ENCODE results near the gene WSCD1.

The WSCD1 gene

GRCh38 chr17:6061290-6061689, 8.9 kb upstream of the WSCD1 start:
- no peak for DNase-seq (ENCODE audit: low spot score)

DNA sequence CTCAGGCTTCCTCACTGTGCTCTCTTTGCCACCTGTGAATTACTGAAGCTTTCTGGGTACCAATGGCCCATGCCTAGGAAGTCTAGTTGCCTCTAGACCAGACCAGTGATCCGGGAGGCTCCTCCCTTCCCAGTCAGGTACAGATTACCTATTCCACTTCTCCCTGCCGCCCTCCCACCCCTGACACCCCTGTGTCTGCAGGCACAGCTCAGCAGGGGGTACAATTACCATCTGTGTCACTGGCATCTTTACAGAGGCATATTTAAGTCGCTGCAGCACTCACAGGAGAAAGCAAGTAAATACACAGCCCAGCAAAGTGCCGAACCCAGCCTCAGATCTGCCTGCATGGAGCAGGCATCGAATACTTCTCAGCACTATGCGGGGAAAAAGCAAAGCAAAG, 5.3 kb upstream of the WSCD1 start:
- no peak for DNase-seq (ENCODE audit: low spot score)

GRCh38 chr17:6065351-6065750, 4.8 kb upstream of the WSCD1 start:
- no peak for DNase-seq (ENCODE audit: low spot score)

- DNase-seq (ENCODE audit: low spot score): no peak
These were observed 3.8 kb upstream of the WSCD1 start for GRCh38 chr17:6066183-6066948.

- DNase-seq (ENCODE audit: low spot score): no peak
These were observed 3.1 kb upstream of the WSCD1 start for GRCh38 chr17:6067060-6067459.

DNA sequence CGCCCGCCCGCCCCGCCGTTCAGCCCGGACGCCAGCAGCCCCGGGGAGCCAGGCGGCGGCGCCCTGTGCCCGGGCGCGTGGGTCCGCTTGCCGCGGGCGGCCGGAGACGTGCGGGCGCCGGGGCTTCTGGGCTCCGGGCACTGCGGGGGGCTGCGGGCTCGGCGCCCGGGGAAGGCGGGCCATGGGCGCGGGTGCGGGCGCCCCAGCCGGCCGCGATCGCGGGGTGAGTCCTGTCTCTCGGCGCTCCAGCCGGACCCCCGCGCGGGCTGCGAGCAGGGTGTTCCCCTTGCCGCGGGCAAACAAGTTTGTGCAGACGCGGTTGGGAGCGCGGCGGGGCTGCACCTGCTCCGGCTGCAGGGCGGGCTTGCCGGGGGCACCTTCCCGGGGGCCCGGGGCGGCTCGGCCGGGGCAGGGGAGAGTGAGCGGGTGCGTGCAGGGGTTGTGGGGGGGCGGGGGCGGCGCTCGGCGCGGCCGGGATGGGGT, 292 bp downstream of the WSCD1 start:
- DNase-seq (ENCODE audit: low spot score): no peak

GRCh38 chr17:6070913-6071511, 833 bp downstream of the WSCD1 start:
- DNase-seq (ENCODE audit: low spot score): no peak

DNA sequence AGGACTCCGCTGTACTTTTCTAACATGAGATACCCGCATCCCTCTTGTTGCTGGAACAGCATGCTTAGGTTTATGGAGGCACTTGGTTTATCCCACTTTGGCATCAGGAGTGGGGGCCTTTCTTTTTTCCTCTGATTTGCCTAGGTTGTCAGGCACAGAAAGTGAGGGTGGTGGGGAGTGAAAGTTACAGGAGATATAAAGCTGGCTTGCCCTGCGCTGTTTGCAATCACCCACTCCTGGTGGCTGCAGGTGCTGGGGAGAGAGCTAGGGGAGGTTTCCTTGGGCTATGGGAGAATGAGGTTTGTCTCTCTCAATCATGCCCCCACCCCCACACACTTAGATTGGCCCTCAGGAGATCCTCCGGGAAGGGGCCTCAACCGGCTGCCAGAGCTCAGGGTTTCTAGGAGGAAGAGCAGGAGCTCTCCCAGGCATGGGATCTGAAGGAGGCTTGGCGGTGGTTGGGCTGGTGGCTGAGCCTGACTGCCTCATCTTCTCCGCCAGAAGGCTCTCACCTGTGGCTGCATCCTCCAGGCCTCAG, 1.4 kb downstream of the WSCD1 start:
- no peak for DNase-seq (ENCODE audit: low spot score)

DNA sequence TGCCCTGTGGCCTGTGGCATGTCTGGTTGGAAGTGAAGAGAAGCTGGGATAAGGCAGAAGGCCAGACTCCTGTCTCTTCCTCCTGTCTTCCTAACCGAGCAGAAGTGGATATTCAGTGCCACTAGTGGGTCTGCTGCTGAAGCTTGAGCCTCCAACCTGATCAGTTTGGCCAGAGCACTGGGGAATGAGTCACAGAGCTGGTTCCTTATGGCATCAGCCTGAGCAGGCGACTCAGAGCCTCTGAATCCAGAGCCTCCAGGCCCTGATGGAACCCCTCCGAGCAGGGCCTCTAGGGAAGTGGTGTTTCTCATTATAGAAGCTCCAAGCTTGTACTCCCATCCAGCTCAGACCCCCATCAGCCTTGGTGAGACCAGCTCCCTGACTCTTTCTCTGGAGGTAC, 2.0 kb downstream of the WSCD1 start:
- DNase-seq (ENCODE audit: low spot score): no peak

DNA sequence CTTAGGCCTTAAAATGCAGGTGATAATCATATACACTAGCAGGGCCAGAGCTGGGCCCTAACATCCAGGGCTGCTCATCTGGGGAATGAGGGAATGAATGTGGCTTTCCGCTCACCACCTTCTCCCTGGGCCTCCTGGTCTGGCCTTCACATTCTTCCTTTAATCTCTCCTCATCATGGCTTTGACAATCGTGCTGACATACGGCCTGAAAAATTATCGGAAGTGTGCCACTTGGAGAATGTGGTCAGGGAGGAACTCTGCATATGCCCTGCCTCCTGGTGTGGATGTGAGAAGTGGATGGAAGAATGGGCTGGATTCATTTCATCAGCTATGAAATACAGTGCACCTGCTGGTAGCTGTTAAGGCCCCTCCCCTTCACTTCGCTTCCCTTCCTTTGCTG, 2.4 kb downstream of the WSCD1 start:
- DNase-seq (ENCODE audit: low spot score): no peak

- DNase-seq (ENCODE audit: low spot score): no peak
These were observed 3.4 kb downstream of the WSCD1 start for GRCh38 chr17:6073620-6074019.

GRCh38 chr17:6075050-6075449, 4.9 kb downstream of the WSCD1 start:
- no peak for DNase-seq (ENCODE audit: low spot score)

GRCh38 chr17:6075845-6076244, 5.7 kb downstream of the WSCD1 start:
- no peak for DNase-seq (ENCODE audit: low spot score)

GRCh38 chr17:6077752-6078151, 7.6 kb downstream of the WSCD1 start:
- DNase-seq (ENCODE audit: low spot score): no peak

GRCh38 chr17:6078458-6078871, 8.3 kb downstream of the WSCD1 start:
- no peak for DNase-seq (ENCODE audit: low spot score)

DNA sequence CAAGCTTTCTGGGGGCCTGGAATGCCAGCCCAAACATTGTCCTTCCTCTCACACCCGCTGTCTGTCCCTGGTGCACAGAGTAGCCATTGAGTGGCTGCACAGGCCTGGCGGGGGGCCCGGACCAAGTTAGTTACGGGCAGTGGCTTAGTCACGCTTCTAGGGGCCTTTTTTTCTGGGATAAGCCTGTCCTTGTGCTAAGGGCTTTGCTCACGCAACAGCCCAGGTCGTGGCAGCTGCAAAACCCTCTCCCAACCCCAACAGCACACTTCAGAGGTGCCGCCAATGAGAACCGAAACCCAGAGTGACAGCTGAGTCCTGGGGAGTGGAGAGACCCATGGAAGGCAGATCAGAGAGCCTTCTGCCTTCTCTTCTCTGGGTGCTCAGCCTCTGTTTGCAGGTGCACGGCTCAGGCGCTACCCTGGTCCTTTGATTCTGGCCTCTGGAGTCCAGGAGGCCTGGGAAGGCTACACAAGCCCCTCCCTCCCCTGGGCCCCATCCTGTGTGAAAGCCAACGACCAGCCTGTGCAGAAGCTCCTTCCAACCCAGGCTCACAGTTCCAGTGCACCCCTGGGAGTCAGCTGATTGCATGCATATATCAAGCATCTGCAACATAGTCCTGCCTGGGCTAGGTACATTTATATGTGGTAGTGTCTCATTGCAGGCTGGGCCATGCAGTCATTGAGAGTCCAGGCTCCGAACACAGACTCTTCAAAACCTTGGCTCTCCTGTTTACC, 9.1 kb downstream of the WSCD1 start:
- DNase-seq (ENCODE audit: low spot score): no peak

DNA sequence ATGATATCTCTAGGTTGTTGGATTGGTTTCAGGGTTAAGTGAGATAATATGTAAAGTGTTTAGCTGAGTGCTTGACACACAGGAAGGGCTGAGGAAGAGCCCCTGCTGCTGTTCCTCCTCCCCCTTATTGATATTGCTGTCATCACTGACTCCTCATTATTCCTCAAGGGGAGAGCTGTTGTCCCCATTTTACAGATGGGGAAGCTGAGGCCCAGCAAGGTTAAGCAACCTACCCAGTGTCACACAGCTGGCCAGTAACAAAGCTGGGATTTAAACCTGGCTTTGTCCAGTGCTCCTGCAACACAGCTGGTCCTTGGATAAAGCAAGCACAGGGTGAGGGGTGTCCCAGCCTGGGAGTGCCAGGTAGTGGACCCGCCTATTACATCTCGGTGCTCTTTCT, 9.8 kb downstream of the WSCD1 start:
- DNase-seq (ENCODE audit: low spot score): no peak

- no peak for DNase-seq (ENCODE audit: low spot score)
These were observed 10.7 kb downstream of the WSCD1 start for GRCh38 chr17:6080711-6081430.

- no peak for DNase-seq (ENCODE audit: low spot score)
These were observed 12.2 kb downstream of the WSCD1 start for GRCh38 chr17:6082335-6082734.

- no peak for DNase-seq (ENCODE audit: low spot score)
These were observed 14.4 kb downstream of the WSCD1 start for GRCh38 chr17:6084311-6085161.

DNA sequence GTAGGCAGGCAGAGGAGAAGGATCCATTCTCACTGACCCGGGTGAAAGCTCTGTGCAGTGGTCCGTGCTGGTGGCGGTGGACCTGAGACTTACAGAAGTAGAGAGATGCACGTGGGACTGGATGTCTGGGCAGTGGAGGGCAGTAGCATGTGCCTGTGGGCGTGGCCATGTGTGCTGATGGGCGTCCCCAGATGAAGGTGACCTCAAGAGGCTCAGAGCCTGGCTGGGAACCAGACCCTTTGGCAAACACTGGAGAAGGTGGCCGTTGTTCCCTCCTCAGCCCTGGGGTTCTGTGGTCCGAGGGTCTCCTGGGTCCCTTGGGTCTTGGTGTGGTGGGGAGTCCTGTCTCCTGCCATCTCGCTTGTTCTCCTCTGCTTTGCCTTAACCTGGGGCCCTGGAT, 15.6 kb downstream of the WSCD1 start:
- no peak for DNase-seq (ENCODE audit: low spot score)
